Amygdala (tissue), 56 donors: ENCODE data around the gene DPF3.

ENCODE experiments used
- DNase-seq, 56 donors: peaks; one replicate each; lab custom pipeline; 2025; lab: John Stamatoyannopoulos, UW

DPF3 gene

GRCh38 chr14:72610096-72610830 is 283.6 kb downstream of the DPF3 start:
- no peak for DNase-seq

GRCh38 chr14:72609205-72609916 is 284.5 kb downstream of the DPF3 start:
- no peak for DNase-seq

- DNase-seq, result peak in 1 of 56 donors; percentile 3
Observed at GRCh38 chr14:72608391-72609204, 285.3 kb downstream of the DPF3 start.

GRCh38 chr14:72607386-72608130 is 286.3 kb downstream of the DPF3 start:
- DNase-seq, result no peak

- no peak for DNase-seq
Observed at GRCh38 chr14:72606879-72607278, 287.0 kb downstream of the DPF3 start.

GRCh38 chr14:72605921-72606220 is 288.0 kb downstream of the DPF3 start:
- DNase-seq, result no peak

- DNase-seq, result no peak
Observed at GRCh38 chr14:72605096-72605920, 288.6 kb downstream of the DPF3 start.

GRCh38 chr14:72604133-72604532 is 289.8 kb downstream of the DPF3 start:
- DNase-seq, result no peak

GRCh38 chr14:72603639-72604038 is 290.3 kb downstream of the DPF3 start:
- no peak for DNase-seq

- no peak for DNase-seq
Observed at GRCh38 chr14:72600551-72601330, 293.2 kb downstream of the DPF3 start.

- no peak for DNase-seq
Observed at GRCh38 chr14:72599579-72600470, 294.1 kb downstream of the DPF3 start.

GRCh38 chr14:72598306-72598705 is 295.6 kb downstream of the DPF3 start:
- DNase-seq, result no peak

- DNase-seq, result no peak
Observed at GRCh38 chr14:72597252-72598233, 296.4 kb downstream of the DPF3 start.

GRCh38 chr14:72595152-72595862 is 298.6 kb downstream of the DPF3 start:
- no peak for DNase-seq

- no peak for DNase-seq
Observed at GRCh38 chr14:72594099-72594901, 299.6 kb downstream of the DPF3 start.
